Measurements from ENCODE around the gene DEDD2. TPM values are rescaled to one million over a fixed set of nuclear protein-coding genes. Genes with fewer than 3 reads are reported as not detected.

Gene DEDD2
- total RNA-seq, 1 donor from 2014 or later, result 23.7 TPM

DNA sequence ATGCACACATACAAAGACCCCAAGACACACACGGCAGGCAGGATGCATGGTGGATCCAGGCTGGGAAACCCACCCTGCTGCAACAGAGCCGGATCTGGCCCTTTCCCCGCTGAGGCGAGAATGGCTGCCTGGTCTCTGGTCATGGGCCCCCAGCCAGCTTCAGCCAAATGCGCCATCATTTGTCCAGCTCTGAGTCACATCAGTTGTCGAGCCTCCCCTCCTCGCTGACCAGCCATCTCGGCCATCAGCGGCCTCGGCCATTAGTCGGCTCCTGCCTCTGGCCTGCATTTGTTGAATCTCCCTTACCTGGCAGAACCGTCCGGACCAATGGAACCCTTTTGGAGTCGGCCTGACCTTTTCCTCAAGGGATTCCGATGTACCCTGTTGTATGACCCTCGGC, 46.8 kb downstream of the DEDD2 start:
- no peaks in the 10 kb centered on the region for H3K9me3 Mint-ChIP-seq
- peaks cover 16% of the 10 kb centered on the region for H3K4me1 Mint-ChIP-seq (ENCODE audit: unreplicated experiment)
- DNase-seq (ENCODE audit: extremely low spot score, unreplicated experiment), result no peak
- H3K27ac Mint-ChIP-seq, result no peak overlapping the region
- no peak overlapping the region for H3K4me3 Mint-ChIP-seq
- TF ChIP-seq, protein P1, sequence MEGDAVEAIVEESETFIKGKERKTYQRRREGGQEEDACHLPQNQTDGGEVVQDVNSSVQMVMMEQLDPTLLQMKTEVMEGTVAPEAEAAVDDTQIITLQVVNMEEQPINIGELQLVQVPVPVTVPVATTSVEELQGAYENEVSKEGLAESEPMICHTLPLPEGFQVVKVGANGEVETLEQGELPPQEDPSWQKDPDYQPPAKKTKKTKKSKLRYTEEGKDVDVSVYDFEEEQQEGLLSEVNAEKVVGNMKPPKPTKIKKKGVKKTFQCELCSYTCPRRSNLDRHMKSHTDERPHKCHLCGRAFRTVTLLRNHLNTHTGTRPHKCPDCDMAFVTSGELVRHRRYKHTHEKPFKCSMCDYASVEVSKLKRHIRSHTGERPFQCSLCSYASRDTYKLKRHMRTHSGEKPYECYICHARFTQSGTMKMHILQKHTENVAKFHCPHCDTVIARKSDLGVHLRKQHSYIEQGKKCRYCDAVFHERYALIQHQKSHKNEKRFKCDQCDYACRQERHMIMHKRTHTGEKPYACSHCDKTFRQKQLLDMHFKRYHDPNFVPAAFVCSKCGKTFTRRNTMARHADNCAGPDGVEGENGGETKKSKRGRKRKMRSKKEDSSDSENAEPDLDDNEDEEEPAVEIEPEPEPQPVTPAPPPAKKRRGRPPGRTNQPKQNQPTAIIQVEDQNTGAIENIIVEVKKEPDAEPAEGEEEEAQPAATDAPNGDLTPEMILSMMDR (conservative IDR thresholded peaks at IDR 0.05), result no peak
- H3K36me3 Mint-ChIP-seq, result no peaks in the 10 kb centered on the region
- peaks cover 83% of the 10 kb centered on the region for H3K27me3 Mint-ChIP-seq

DNA sequence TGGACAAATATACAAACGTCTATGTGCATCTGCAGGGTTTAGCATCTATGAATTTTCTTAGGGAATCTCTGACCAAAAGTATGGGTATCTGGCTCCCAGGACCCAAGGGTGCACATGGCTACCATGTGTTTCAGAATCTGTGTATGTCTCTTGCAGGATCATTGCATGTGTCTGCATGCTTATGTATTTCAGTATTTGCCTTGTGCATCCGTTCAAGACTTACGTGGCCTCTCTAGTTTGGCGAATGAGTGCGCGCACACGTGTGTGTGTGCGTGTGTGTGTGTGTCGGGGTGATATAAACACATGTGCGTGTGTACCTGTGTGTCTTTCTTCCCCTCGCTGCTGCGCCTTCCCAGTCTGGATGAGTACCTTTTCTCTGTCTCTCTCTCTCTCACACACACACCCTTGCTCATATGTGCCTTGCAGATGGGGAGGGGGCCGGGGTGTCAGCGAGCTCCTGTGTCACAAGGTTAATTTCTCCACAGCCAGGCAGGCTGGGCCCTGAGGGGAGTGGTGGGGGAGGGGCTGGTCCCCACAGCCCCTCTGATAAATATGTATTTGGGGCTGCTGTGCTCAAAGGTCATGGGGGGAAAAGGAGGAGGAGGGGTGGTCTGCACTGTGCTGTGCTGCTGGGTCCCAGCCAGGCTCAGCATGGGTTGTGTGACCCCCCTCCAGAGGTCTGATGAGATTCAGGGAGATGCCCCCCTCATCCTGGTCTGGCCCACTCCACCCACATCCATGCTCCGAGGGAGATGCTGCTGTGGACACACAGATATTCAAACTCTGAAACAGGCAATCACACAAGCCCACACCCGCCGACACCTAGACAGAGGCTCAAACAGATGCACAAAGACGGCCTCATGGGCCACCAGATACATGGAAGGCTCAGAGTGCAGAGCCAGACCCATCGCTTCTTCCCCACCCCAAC, 47.7 kb downstream of the DEDD2 start:
- Mint-ChIP-seq H3K36me3 (no peaks in the 10 kb centered on the region), H3K9me3 (no peaks in the 10 kb centered on the region), H3K4me3 (no peak overlapping the region), H3K4me1 (ENCODE audit: unreplicated experiment) (peaks cover 16% of the 10 kb centered on the region), H3K27ac (no peak overlapping the region), H3K27me3 (peaks cover 83% of the 10 kb centered on the region)
- DNase-seq (ENCODE audit: extremely low spot score, unreplicated experiment), result no peak
- TF ChIP-seq, protein P1 (conservative IDR thresholded peaks at IDR 0.05), result no peak

DNA sequence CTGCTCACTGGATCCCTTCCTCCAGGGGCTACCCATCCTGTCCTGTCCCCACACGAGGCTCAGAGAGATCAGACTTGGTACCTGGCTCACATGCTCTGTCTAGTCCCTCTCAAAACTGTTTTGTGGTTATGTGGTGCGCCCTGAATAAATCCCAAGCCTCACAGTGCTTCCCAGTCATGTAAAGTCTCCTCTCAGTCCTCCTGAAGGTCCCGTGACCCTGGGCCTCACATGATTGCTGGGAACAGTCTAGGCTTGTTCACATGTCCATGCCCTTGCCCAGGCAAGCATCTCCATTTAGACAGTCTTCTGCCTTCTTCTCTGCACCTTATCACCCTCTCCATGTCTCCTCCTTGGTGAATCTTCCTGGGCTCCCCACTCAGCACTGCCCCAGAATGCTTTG, 49.3 kb downstream of the DEDD2 start:
- DNase-seq (ENCODE audit: extremely low spot score, unreplicated experiment), result no peak
- Mint-ChIP-seq H3K27me3 (peaks cover 73% of the 10 kb centered on the region), H3K4me1 (ENCODE audit: unreplicated experiment) (peaks cover 16% of the 10 kb centered on the region)

DNA sequence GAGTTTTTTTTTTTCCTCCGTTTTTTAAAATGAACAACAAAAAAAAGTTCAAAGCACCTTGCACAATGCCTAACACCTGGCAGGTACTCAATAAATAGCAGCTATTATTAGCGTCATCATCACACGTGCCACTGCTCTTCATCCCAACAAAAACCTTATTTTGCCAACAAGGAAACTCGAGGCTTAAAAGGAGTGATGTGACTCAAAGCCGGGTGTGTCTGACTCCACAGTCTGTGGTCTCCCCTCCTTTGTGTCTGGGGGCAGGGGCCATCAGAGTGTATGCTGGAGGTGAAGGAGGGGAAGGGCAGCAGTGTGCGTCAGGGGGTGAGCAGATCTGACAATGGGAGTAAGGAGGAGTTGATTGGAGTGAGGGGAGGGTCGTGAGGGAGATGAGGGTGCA, 51.2 kb downstream of the DEDD2 start:
- H3K4me1 Mint-ChIP-seq (ENCODE audit: unreplicated experiment), result peaks cover 18% of the 10 kb centered on the region
- no peak for DNase-seq (ENCODE audit: extremely low spot score, unreplicated experiment)
- H3K27me3 Mint-ChIP-seq, result peaks cover 69% of the 10 kb centered on the region
- no peak overlapping the region for H3K27ac Mint-ChIP-seq
- TF ChIP-seq, protein P1 (conservative IDR thresholded peaks at IDR 0.05), result no peak
- no peaks in the 10 kb centered on the region for H3K9me3 Mint-ChIP-seq
- H3K4me3 Mint-ChIP-seq, result no peak overlapping the region
- H3K36me3 Mint-ChIP-seq, result no peaks in the 10 kb centered on the region

More for the DNA sequence above, 49.3 kb downstream of the DEDD2 start:
- TF ChIP-seq, protein P1 (conservative IDR thresholded peaks at IDR 0.05), result no peak
- Mint-ChIP-seq H3K9me3 (no peaks in the 10 kb centered on the region), H3K27ac (no peak overlapping the region), H3K36me3 (no peaks in the 10 kb centered on the region), H3K4me3 (no peak overlapping the region)

DNA sequence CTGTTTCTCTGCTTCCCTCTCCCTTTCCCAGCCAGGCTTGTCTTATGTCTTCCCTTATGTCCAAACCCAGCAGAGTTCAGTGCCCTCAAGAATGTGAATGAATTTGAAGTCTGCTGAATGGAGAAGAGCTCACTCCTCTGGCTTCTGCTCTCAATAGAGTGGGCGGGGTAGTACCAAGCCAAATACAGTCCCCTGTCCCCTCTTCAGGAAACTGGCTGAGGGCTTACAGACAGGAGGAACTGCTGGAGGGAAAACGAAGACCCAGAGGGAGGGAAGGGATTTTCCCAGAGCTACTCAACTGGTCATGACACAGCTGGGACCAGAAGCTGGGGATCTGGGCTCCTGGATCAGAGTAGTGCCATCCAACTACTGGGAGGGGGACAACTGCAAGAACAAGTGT, 52.3 kb downstream of the DEDD2 start:
- TF ChIP-seq, protein P1 (conservative IDR thresholded peaks at IDR 0.05), result no peak
- H3K9me3 Mint-ChIP-seq, result no peaks in the 10 kb centered on the region
- H3K4me1 Mint-ChIP-seq (ENCODE audit: unreplicated experiment), result peaks cover 16% of the 10 kb centered on the region
- H3K27me3 Mint-ChIP-seq, result peaks cover 70% of the 10 kb centered on the region
- no peak for DNase-seq (ENCODE audit: extremely low spot score, unreplicated experiment)
- no peaks in the 10 kb centered on the region for H3K36me3 Mint-ChIP-seq
- no peak overlapping the region for H3K27ac Mint-ChIP-seq
- H3K4me3 Mint-ChIP-seq, result no peak overlapping the region
